Camera-type eye (tissue), 1 donor: ENCODE measurements around the gene SOAT2. TPM values are rescaled to one million over a fixed set of nuclear protein-coding genes. Genes with fewer than 3 reads are reported as not detected.

Experiments used
- total RNA-seq: library from RNA; depleted of rRNA; stranded (reverse); fragments of >200 nt; gene quantifications from one replicate; pipeline ENCODE4 v1.2.3, GENCODE V29; 2014

SOAT2 gene
- 0.44 TPM for total RNA-seq

DNA sequence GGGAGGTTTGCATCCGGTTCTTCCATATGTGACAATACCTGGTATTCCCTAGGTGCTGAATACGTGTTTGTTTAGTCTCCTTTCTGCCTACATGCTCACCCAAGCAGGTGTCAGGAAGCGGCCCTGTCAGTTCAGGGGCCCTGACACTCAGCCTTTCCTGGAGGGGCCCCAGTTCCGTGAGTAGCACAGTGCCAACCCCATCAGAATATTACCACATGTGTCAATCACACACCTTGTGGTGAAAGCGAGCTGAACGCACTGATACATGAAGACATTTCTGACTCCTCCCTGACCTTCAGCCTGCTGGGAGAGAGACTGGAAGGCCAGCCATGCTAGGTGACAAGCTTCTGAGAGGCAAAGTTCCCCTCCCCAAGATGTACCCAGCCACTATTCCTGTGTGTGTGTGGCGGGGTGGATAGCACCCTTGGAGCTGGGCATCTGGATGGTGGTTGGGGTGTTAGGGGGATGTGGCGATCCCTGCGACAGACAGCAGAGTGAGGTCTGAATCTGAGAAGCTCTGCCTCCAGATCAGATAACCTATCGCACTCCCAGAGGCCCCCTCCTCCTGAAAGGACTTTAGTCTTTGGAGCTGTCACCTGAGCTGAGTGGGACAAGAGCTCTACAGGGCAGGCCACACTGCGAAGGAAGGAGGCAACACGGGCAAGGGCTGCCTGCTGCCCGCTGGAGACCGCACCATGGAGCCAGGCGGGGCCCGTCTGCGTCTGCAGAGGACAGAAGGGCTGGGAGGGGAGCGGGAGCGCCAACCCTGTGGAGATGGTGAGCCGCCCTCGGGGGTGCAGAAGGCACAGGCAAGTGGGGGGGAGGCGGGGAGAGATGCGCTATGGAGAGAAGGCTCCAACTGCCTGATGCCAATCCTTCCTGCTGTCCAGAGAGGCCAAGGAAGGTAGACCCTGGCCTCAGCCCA lies at the start of gene SOAT2:
Gene SOAT2 (plus strand): TSS at position 604 of the 925 bp plus-strand sequence. CDS start 92 bp downstream, at position 696.

GRCh38 chr12:53079226-53080117 lies 23.8 kb upstream of the SOAT2 start, which contains the start of gene SPRYD3:
Gene SPRYD3 (minus strand): TSS chr12:53079390. CDS start chr12:53079333, 57 bp downstream.

GRCh38 chr12:53097564-53098353 lies 5.5 kb upstream of the SOAT2 start, which contains the start of gene IGFBP6:
Gene IGFBP6 (plus strand): TSS chr12:53097667. CDS start chr12:53097718, 51 bp downstream.

Other genes starting within 250 kb of the SOAT2 start
- gene KRT8, start 198.4 kb upstream of the SOAT2 start, total RNA-seq, result 21.5 TPM
- 29.0 TPM for gene KRT18, start 154.4 kb upstream of the SOAT2 start, total RNA-seq
- 622 TPM for gene EIF4B, start 97.0 kb upstream of the SOAT2 start, total RNA-seq
- 52.0 TPM for gene TNS2, start 53.4 kb upstream of the SOAT2 start, total RNA-seq
- 24.6 TPM for gene SPRYD3, start 24.1 kb upstream of the SOAT2 start, total RNA-seq
- 116 TPM for gene IGFBP6, start 5.8 kb upstream of the SOAT2 start, total RNA-seq
- 32.8 TPM for gene ZNF740, start 77.2 kb downstream of the SOAT2 start, total RNA-seq
- 48.7 TPM for gene CSAD, start 77.4 kb downstream of the SOAT2 start, total RNA-seq
- 2.9 TPM for gene ITGB7, start 103.8 kb downstream of the SOAT2 start, total RNA-seq
- gene RARG, start 128.7 kb downstream of the SOAT2 start, total RNA-seq, result 50.7 TPM
- gene ESPL1, start 164.8 kb downstream of the SOAT2 start, total RNA-seq, result 6.7 TPM
- 295 TPM for gene PFDN5, start 192.1 kb downstream of the SOAT2 start, total RNA-seq
- gene MYG1, start 196.2 kb downstream of the SOAT2 start, total RNA-seq, result 36.4 TPM
- 59.4 TPM for gene AAAS, start 218.1 kb downstream of the SOAT2 start, total RNA-seq
- not detected for gene SP7, start 232.9 kb downstream of the SOAT2 start, total RNA-seq